ENCODE data around the gene DAPK2.

The DAPK2 gene

GRCh38 chr15:63891079-63891767 is 155.1 kb downstream of the DAPK2 start:
- TF ChIP-seq CTCF (IDR thresholded peaks at IDR 0.05) (peak; percentile 96), ZFX (IDR thresholded peaks at IDR 0.05; ENCODE audit: borderline replicate concordance) (no peak)
- H3K27ac ChIP-seq, result no peak overlapping the region

- TF ChIP-seq ZFX (IDR thresholded peaks at IDR 0.05; ENCODE audit: borderline replicate concordance) (no peak), CTCF (IDR thresholded peaks at IDR 0.05) (no peak)
- no peak overlapping the region for H3K27ac ChIP-seq
Measured at GRCh38 chr15:63890617-63891016, 155.7 kb downstream of the DAPK2 start.

GRCh38 chr15:63889831-63890230 is 156.5 kb downstream of the DAPK2 start:
- no peak overlapping the region for H3K27ac ChIP-seq
- TF ChIP-seq CTCF (IDR thresholded peaks at IDR 0.05) (no peak), ZFX (IDR thresholded peaks at IDR 0.05; ENCODE audit: borderline replicate concordance) (no peak)

GRCh38 chr15:63888823-63889222 is 157.5 kb downstream of the DAPK2 start:
- H3K27ac ChIP-seq, result no peak overlapping the region
- TF ChIP-seq ZFX (IDR thresholded peaks at IDR 0.05; ENCODE audit: borderline replicate concordance) (no peak), CTCF (IDR thresholded peaks at IDR 0.05) (no peak)

- no peak overlapping the region for H3K27ac ChIP-seq
- no peak for TF ChIP-seq ZFX (IDR thresholded peaks at IDR 0.05; ENCODE audit: borderline replicate concordance)
- TF ChIP-seq CTCF (IDR thresholded peaks at IDR 0.05), result no peak
Measured at GRCh38 chr15:63888146-63888545, 158.1 kb downstream of the DAPK2 start.

- H3K27ac ChIP-seq, result no peak overlapping the region
Measured at GRCh38 chr15:63887630-63888029, 158.7 kb downstream of the DAPK2 start.

More at GRCh38 chr15:63887630-63888029, 158.7 kb downstream of the DAPK2 start:
- TF ChIP-seq ZFX (IDR thresholded peaks at IDR 0.05; ENCODE audit: borderline replicate concordance) (no peak), CTCF (IDR thresholded peaks at IDR 0.05) (no peak)

Data from 22Rv1 (cell line).